AG09319 (cell line): Measurements from ENCODE around the gene IL1R1.
A peak's percentile ranks its signal among the peaks of the same experiment; 100 is the strongest.

Source experiments
- DNase-seq: peaks from one replicate; pipeline ENCODE4 v3.0.0-alpha.2; 2010; ENCODE audit warnings: low read depth; ENCODE audit errors: extremely low read depth
- CTCF ChIP-seq: IDR thresholded peaks from 2 replicates; pipeline ENCODE4 v1.5.1; 2011; ENCODE audit warnings: low read depth, mild to moderate bottlenecking, inconsistent platforms, low read length, moderate library complexity

Gene IL1R1

GRCh38 chr2:102141970-102142828 lies at the start of gene IL1R1:
IL1R1 (plus strand) TSS chr2:102142746; CDS start chr2:102157725, 14,979 bp downstream.
- TF ChIP-seq CTCF: peak; percentile 4
- peak; percentile 70 for DNase-seq

- no peak for DNase-seq
- no peak for TF ChIP-seq CTCF
These were observed 48.9 kb upstream of the IL1R1 start for GRCh38 chr2:102093662-102094061.

GRCh38 chr2:102094917-102095316 lies 47.6 kb upstream of the IL1R1 start:
- no peak for TF ChIP-seq CTCF
- peak; percentile 86 for DNase-seq

- no peak for DNase-seq
- TF ChIP-seq CTCF: no peak
These were observed 46.4 kb upstream of the IL1R1 start for GRCh38 chr2:102096103-102096502.

GRCh38 chr2:102098756-102099155 lies 43.8 kb upstream of the IL1R1 start:
- DNase-seq: no peak
- TF ChIP-seq CTCF: no peak

GRCh38 chr2:102099536-102100298 lies 42.8 kb upstream of the IL1R1 start:
- no peak for DNase-seq
- TF ChIP-seq CTCF: no peak
